ENCODE data around the gene ATP9B.

DNA sequence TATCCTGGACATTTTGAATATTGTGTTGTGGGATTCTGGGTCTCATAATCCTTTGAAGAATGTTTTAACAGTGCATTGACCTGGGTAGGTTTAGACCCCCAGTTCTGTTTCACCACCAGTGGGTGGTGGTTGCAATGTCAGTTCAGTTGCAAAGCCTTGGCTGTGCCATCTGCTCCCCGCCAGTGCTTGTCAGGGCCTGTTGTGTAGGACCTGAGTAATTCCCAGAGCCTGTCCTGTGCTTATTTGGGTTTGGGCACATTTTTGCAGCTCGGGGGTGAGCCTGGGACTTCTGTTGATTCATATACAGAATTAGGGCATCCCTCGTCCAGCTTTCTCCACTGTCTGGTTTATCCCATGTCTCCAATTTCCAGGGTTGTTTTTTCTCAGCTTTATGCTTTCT is 24.8 kb downstream of the ATP9B start:
- TF ChIP-seq EZH2 (IDR thresholded peaks at IDR 0.05; ENCODE audit: insufficient read depth, poor library complexity, severe bottlenecking): no peak
- TF ChIP-seq EZH2phosphoT487 (IDR thresholded peaks at IDR 0.05; ENCODE audit: insufficient read depth, low read depth): no peak

All from GM23248 (cell line).